GM12878 (cell line): ENCODE results near the gene FLAD1. TPM values are rescaled to one million over a fixed set of nuclear protein-coding genes. Genes with fewer than 3 reads are reported as not detected.

ENCODE experiments used
- ATAC-seq: fragments of 200-7000 bp; cut with Tn5 transposase; 3 replicates; pipeline ENCODE4 v1.9.1; 2020; ENCODE audit warnings: mild to moderate bottlenecking, moderate library complexity
- BruUV-seq: library from RNA; stranded (reverse); fragments of 400-500 nt; replicated peaks from 2 replicates; lab custom pipeline; 2021; lab: Mats Ljungman, UMichigan
- CTCF ChIA-PET: fragments of 300-600 bp; sonication (Branson Sonifier 250); formaldehyde crosslinking; extraction: SDS; loops from one replicate; lab custom pipeline; 2021; ENCODE audit warnings: inconsistent platforms; lab: Yijun Ruan, JAX
- POLR2A ChIA-PET: fragments of 350-600 bp; formaldehyde crosslinking; extraction: SDS; loops from one replicate; lab custom pipeline; 2021; ENCODE audit warnings: inconsistent platforms; lab: Charles Lee
- RAD21 ChIA-PET: fragments of 300-600 bp; sonication (Branson Sonifier 250); formaldehyde crosslinking; loops from one replicate; lab custom pipeline; 2023; ENCODE audit warnings: antibody characterized with exemption; ENCODE audit not compliant: unreplicated experiment; lab: Charles Lee
- SMC1A ChIA-PET: fragments of 300-600 bp; sonication (Branson Sonifier 250); formaldehyde crosslinking; loops from one replicate; lab custom pipeline; 2023; ENCODE audit not compliant: unreplicated experiment, uncharacterized antibody; lab: Charles Lee
- DNase-seq: peaks from one replicate; pipeline ENCODE4 v3.0.0-alpha.2; 2011; ENCODE audit warnings: low read depth, low spot score
- FAIRE-seq: peaks from 3 replicates; lab custom pipeline; 2011; peaks lifted over from hg19 to GRCh38; lab: Jason Lieb, UNC
- H2AFZ ChIP-seq: 2 replicates; pipeline ENCODE4 v1.6.0; 2011; ENCODE audit warnings: low read depth, low read length, control low read depth; ENCODE audit not compliant: control insufficient read depth
- H3K27ac ChIP-seq: 2 replicates; pipeline ENCODE4 v1.5.1; 2011; ENCODE audit warnings: control low read depth; ENCODE audit not compliant: control insufficient read depth, insufficient read depth
- H3K27me3 ChIP-seq, 2 experiments: replicated peaks in 1 of 2; 2 replicates each; pipeline versions ENCODE4 v1.6.0 to v1.6.1; 2011; ENCODE audit warnings: low read length in 1 of 2; ENCODE audit not compliant: control insufficient read depth in 2 of 2, insufficient read depth in 2 of 2
- H3K36me3 ChIP-seq, 2 experiments: 2 replicates each; pipeline ENCODE4 v1.5.1; 2011; ENCODE audit warnings: low read length in 1 of 2; ENCODE audit not compliant: control insufficient read depth in 2 of 2, insufficient read depth in 2 of 2
- H3K4me1 ChIP-seq: 2 replicates; pipeline ENCODE4 v1.6.1; 2011; ENCODE audit warnings: mild to moderate bottlenecking, low read length, moderate library complexity, mixed read lengths; ENCODE audit not compliant: control insufficient read depth, insufficient read depth
- H3K4me2 ChIP-seq: 2 replicates; pipeline ENCODE4 v1.6.0; 2011; ENCODE audit warnings: control low read depth; ENCODE audit not compliant: control insufficient read depth, insufficient read depth
- H3K4me3 ChIP-seq: fragments of 200-600 bp; sonication (generic); 2 replicates; pipeline ENCODE4 v1.5.1; 2016
- H3K79me2 ChIP-seq: 2 replicates; pipeline ENCODE4 v1.6.0; 2011; ENCODE audit warnings: low read length; ENCODE audit not compliant: control insufficient read depth, insufficient read depth
- H3K9ac ChIP-seq: 2 replicates; pipeline ENCODE4 v1.8.0; 2011; ENCODE audit warnings: low read length, control low read depth, mixed read lengths; ENCODE audit not compliant: control insufficient read depth, insufficient read depth
- H3K9me3 ChIP-seq: replicated peaks from 3 replicates; pipeline ENCODE4 v1.5.1; 2011; ENCODE audit warnings: mild to moderate bottlenecking, low read length; ENCODE audit not compliant: control insufficient read depth, insufficient read depth
- H4K20me1 ChIP-seq: 2 replicates; pipeline ENCODE4 v1.6.0; 2011; ENCODE audit not compliant: control insufficient read depth, insufficient read depth
- BHLHE40 ChIP-seq, 2 experiments: fragments of 450-650 bp in 1 of 2; IDR thresholded peaks; 2 replicates each; pipeline ENCODE4 v1.6.1; 2011 to 2017; ENCODE audit warnings: low read depth in 2 of 2, borderline replicate concordance in 1 of 2, improper control_type of control experiment in 1 of 2, low read length in 1 of 2, mild to moderate bottlenecking in 1 of 2
- CHD4 ChIP-seq: fragments of 200-600 bp; sonication (generic); IDR thresholded peaks from 2 replicates; pipeline ENCODE4 v1.6.1; 2016; ENCODE audit warnings: mild to moderate bottlenecking
- CREM ChIP-seq: IDR thresholded peaks from 2 replicates; pipeline ENCODE4 v1.6.1; 2014; ENCODE audit warnings: antibody characterized with exemption, low read depth
- HCFC1 ChIP-seq: fragments of 150-350 bp; IDR thresholded peaks from 2 replicates; pipeline ENCODE4 v1.6.1; 2014; ENCODE audit warnings: low read length
- MEF2B ChIP-seq: fragments of 450-650 bp; IDR thresholded peaks from 2 replicates; pipeline ENCODE4 v1.6.1; 2018; ENCODE audit warnings: mild to moderate bottlenecking, moderate library complexity; ENCODE audit not compliant: partially characterized antibody, poor library complexity, severe bottlenecking
- MLLT1 ChIP-seq: fragments of 450-650 bp; IDR thresholded peaks from 2 replicates; pipeline ENCODE4 v1.6.1; 2016; ENCODE audit warnings: mild to moderate bottlenecking
- NFXL1 ChIP-seq: fragments of 450-650 bp; IDR thresholded peaks from 2 replicates; pipeline ENCODE4 v1.6.1; 2017; ENCODE audit warnings: antibody characterized with exemption, mild to moderate bottlenecking, borderline replicate concordance
- NFYB ChIP-seq: IDR thresholded peaks from 2 replicates; pipeline ENCODE4 v1.6.1; 2011; ENCODE audit warnings: low read depth, mild to moderate bottlenecking, low read length, improper control_type of control experiment, moderate library complexity; ENCODE audit not compliant: insufficient read depth
- NR2C1 ChIP-seq: fragments of 450-650 bp; IDR thresholded peaks from 2 replicates; pipeline ENCODE4 v1.6.1; 2017; ENCODE audit warnings: antibody characterized with exemption, mild to moderate bottlenecking, moderate library complexity
- NR2C2 ChIP-seq: IDR thresholded peaks from 2 replicates; pipeline ENCODE4 v1.6.1; 2011; ENCODE audit warnings: borderline replicate concordance, low read depth; ENCODE audit not compliant: control insufficient read depth, insufficient read length
- RELA ChIP-seq: fragments of 450-650 bp; IDR thresholded peaks from 2 replicates; pipeline ENCODE4 v1.8.0; 2014; ENCODE audit warnings: borderline replicate concordance; ENCODE audit not compliant: partially characterized antibody
- SIX5 ChIP-seq: IDR thresholded peaks from 2 replicates; pipeline ENCODE4 v1.6.1; 2011; ENCODE audit warnings: mild to moderate bottlenecking, low read depth, low read length, moderate library complexity; ENCODE audit not compliant: severe bottlenecking
- SREBF1 ChIP-seq: IDR thresholded peaks from 2 replicates; pipeline ENCODE4 v1.6.1; 2012; ENCODE audit warnings: mild to moderate bottlenecking, low read length
- TAF1 ChIP-seq: IDR thresholded peaks from 2 replicates; pipeline ENCODE4 v1.6.1; 2011; ENCODE audit warnings: mild to moderate bottlenecking, low read depth, low read length, borderline replicate concordance
- TARDBP ChIP-seq: IDR thresholded peaks from 2 replicates; pipeline ENCODE4 v1.6.1; 2016; ENCODE audit warnings: borderline replicate concordance
- TCF12 ChIP-seq: IDR thresholded peaks from 2 replicates; pipeline ENCODE4 v1.6.1; 2011; ENCODE audit warnings: low read depth, mild to moderate bottlenecking, low read length
- TCF7 ChIP-seq: IDR thresholded peaks from 2 replicates; pipeline ENCODE4 v1.6.1; 2014; ENCODE audit warnings: antibody characterized with exemption, borderline replicate concordance
- ZBED1 ChIP-seq: IDR thresholded peaks from 2 replicates; pipeline ENCODE4 v1.6.1; 2016; ENCODE audit warnings: borderline replicate concordance
- ZBTB40 ChIP-seq: fragments of 450-650 bp; IDR thresholded peaks from 2 replicates; pipeline ENCODE4 v1.6.1; 2016; ENCODE audit warnings: mild to moderate bottlenecking, moderate library complexity, borderline replicate concordance
- ZNF217 ChIP-seq: fragments of 450-650 bp; IDR thresholded peaks from 2 replicates; pipeline ENCODE4 v1.6.1; 2017; ENCODE audit warnings: antibody characterized with exemption, mild to moderate bottlenecking
- WGBS: methylation state at CpG from one replicate; pipeline ENCODE4 v1.1.6; 2016; ENCODE audit warnings: low lambda C conversion rate; ENCODE audit not compliant: insufficient replicate concordance, insufficient coverage; ENCODE audit errors: missing lambda C conversion rate; 5-methylcytosine and 5-hydroxymethylcytosine counted together
- in situ Hi-C: fragments of 300-500 bp; cut with MboI; formaldehyde crosslinking; loops from 9 replicates; pipeline ENCODE4 v1.14.3; 2018; ENCODE audit warnings: mixed read lengths
- intact Hi-C: fragments of 100-400 bp; cut with micrococcal nuclease; formaldehyde crosslinking; loops from one replicate; pipeline ENCODE4 v1.14.2; 2022; ENCODE audit not compliant: unreplicated experiment
- polyA plus RNA-seq, 11 experiments: library from polyadenylated mRNA; depleted of rRNA in 4 of 11; unstranded in 6 of 11; stranded (reverse) in 5 of 11; fragments of >200 nt; fragmentation: Nextera tagmentation in 4 of 11; fragmentation: Illumina TruSeq in 1 of 11; extraction: Ambion mirVana in 4 of 11; extraction: Trizol in 1 of 11; gene quantifications; 1 replicate in 1 of 11; 2 replicates in 10 of 11; pipeline versions ENCODE4 v1.2.1 to v1.2.3, GENCODE V29; 2011 to 2016; ENCODE audit warnings: inconsistent platforms in 2 of 11, missing spikeins in 2 of 11, low read depth in 1 of 11
- total RNA-seq, 4 experiments: library from RNA; depleted of rRNA in 3 of 4; stranded (reverse); fragments of >200 nt in 3 of 4; fragmentation: Illumina TruSeq in 1 of 4; extraction: Trizol in 1 of 4; gene quantifications; 2 replicates each; pipeline versions ENCODE4 v1.2.1 to v1.2.3, GENCODE V29; 2013 to 2021

The FLAD1 gene
- total and polyA plus RNA-seq, 10 of the 15 experiments (the other 5 are each of a cell fraction or from before 2014, with no cell fraction given), result 22.9 to 93.4 (median 56.6) TPM

GRCh38 chr1:155006601-155007101, 23.5 kb downstream of the FLAD1 start:
- no peak overlapping the region; the same call in 1 of the 2 replicates for H2AFZ ChIP-seq
- DNase-seq (no peak), ATAC-seq (peak; percentile 31), FAIRE-seq (peak; percentile 38)
- 0 out of 2 replicates have a peak overlapping the region, but pooled peaks have one; percentile 15 for H3K4me3 ChIP-seq
- peak overlapping the region; percentile 48; the same call in 1 of the 2 replicates for H3K9ac ChIP-seq
- H3K27me3 ChIP-seq, result no peaks in the 10 kb centered on the region
- peaks cover 56% of the 10 kb centered on the region for H3K4me1 ChIP-seq
- no TSS peak for BruUV-seq
- SMC1A ChIA-PET, result interaction anchor here (1.1 to 1.3 kb wide), 2 partner anchors 11 to 35 kb away, joined by 3 read pairs; no protein-coding TSS in a partner anchor
- RAD21 ChIA-PET, result interaction anchor here (0.7 to 1.5 kb wide), 2 partner anchors 24 to 38 kb away, joined by 3 read pairs; partner anchors contain the start of gene FLAD1
- intact Hi-C loops (no loop called here), in situ Hi-C loops (no loop called here)
- POLR2A ChIA-PET, result interaction anchor here (1.0 to 1.7 kb wide), 5 partner anchors 10 to 70 kb away, joined by 3 to 5 read pairs (median 4); partner anchors contain the start of genes PMVK and SHC1
- CTCF ChIA-PET, result interaction anchor here (0.7 to 3.6 kb wide), 3 partner anchors 10 to 66 kb away, joined by 3 to 27 read pairs (median 3); no protein-coding TSS in a partner anchor
- peak overlapping the region; percentile 32 for H3K4me2 ChIP-seq
- H3K27ac ChIP-seq, result peak overlapping the region; percentile 67
- 0% methylated on average over 2 of the region's 2 CpGs for WGBS
- H3K79me2 ChIP-seq, result peaks cover 61% of the 10 kb centered on the region
- H4K20me1 ChIP-seq, result 0 out of 2 replicates have a peak, but pooled peaks cover 3% of the 10 kb centered on the region
- no peaks in the 10 kb centered on the region for H3K9me3 ChIP-seq
- H3K36me3 ChIP-seq, result peaks cover 0 to 5% of the 10 kb centered on the region in 2 experiments; a peak in 2 of 4 replicates
- TF ChIP-seq TCF7, result no peak
- TF ChIP-seq MEF2B, result no peak
- peak; percentile 42; the same call in 1 of the 2 replicates for TF ChIP-seq MLLT1
- TF ChIP-seq HCFC1, result peak; percentile 93
- TF ChIP-seq NR2C1, result 0 out of 2 replicates have a peak, but pooled peaks have one; percentile 28
- no peak; the same call in 1 of the 2 replicates for TF ChIP-seq SREBF1
- TF ChIP-seq NFYB, result no peak
- TF ChIP-seq ZBTB40, result no peak
- TF ChIP-seq NR2C2, result no peak
- no peak for TF ChIP-seq TARDBP
- peak; percentile 99 for TF ChIP-seq SIX5
- peak; percentile 84; the same call in 1 of the 2 replicates for TF ChIP-seq CREM
- no peak for TF ChIP-seq TAF1
- TF ChIP-seq RELA, result no peak
- TF ChIP-seq CHD4, result no peak
- TF ChIP-seq ZBED1, result no peak
- no peak for TF ChIP-seq TCF12
- TF ChIP-seq BHLHE40 (IDR thresholded peaks at IDR 0.05; ENCODE audit: borderline replicate concordance in 1 of 2, low read depth in 2 of 2, low read length in 1 of 2), result no peak
- no peak for TF ChIP-seq ZNF217
- TF ChIP-seq NFXL1, result no peak
